Keratinocyte (primary cell): ENCODE data around the gene BNIP2. TPM values are rescaled to one million over a fixed set of nuclear protein-coding genes. Genes with fewer than 3 reads are reported as not detected.
A peak's percentile ranks its signal among the peaks of the same experiment; 100 is the strongest.

Source experiments
- DNase-seq: peaks from one replicate; pipeline ENCODE4 v3.0.0-alpha.2; 2011; ENCODE audit warnings: low read depth, missing footprints, low spot score
- FAIRE-seq: peaks from 2 replicates; lab custom pipeline; 2011; peaks lifted over from hg19 to GRCh38; lab: Jason Lieb, UNC
- H2AFZ ChIP-seq: 2 replicates; pipeline ENCODE4 v1.6.0; 2012; ENCODE audit warnings: low read length, control low read depth, inconsistent platforms; ENCODE audit not compliant: control insufficient read depth
- H3K27ac ChIP-seq: 2 replicates; pipeline ENCODE4 v1.5.1; 2011; ENCODE audit warnings: low read length; ENCODE audit not compliant: control insufficient read depth, insufficient read depth
- H3K27me3 ChIP-seq: 3 replicates; pipeline ENCODE4 v1.6.0; 2011; ENCODE audit warnings: low read length; ENCODE audit not compliant: control insufficient read depth, insufficient read depth; ENCODE audit errors: extremely low read depth
- H3K36me3 ChIP-seq, 2 experiments: 2 replicates in 1 of 2; 3 replicates in 1 of 2; pipeline ENCODE4 v1.5.1; 2011; ENCODE audit warnings: low read length in 2 of 2, mild to moderate bottlenecking in 1 of 2; ENCODE audit not compliant: control insufficient read depth in 2 of 2, insufficient read depth in 2 of 2; ENCODE audit errors: extremely low read depth in 1 of 2
- H3K4me1 ChIP-seq: 3 replicates; pipeline ENCODE4 v1.5.1; 2011; ENCODE audit warnings: low read length; ENCODE audit not compliant: control insufficient read depth, insufficient read depth; ENCODE audit errors: extremely low read depth
- H3K4me2 ChIP-seq: 3 replicates; pipeline ENCODE4 v1.6.0; 2011; ENCODE audit warnings: low read depth, low read length; ENCODE audit not compliant: control insufficient read depth, insufficient read depth; ENCODE audit errors: extremely low read depth
- H3K4me3 ChIP-seq, 3 experiments: fragments of 200-600 bp in 1 of 3; sonication (generic) in 1 of 3; 2 replicates in 2 of 3; 3 replicates in 1 of 3; pipeline ENCODE4 v1.5.1; 2011 to 2016; ENCODE audit warnings: low read length in 3 of 3, mild to moderate bottlenecking in 3 of 3, control low read depth in 2 of 3, inconsistent platforms in 1 of 3, low read depth in 1 of 3, mixed read lengths in 1 of 3, mixed run types in 1 of 3, moderate library complexity in 1 of 3; ENCODE audit not compliant: control insufficient read depth in 2 of 3, insufficient read depth in 2 of 3; ENCODE audit errors: extremely low read depth in 1 of 3
- H3K79me2 ChIP-seq: 2 replicates; pipeline ENCODE4 v1.6.0; 2012; ENCODE audit warnings: low read length; ENCODE audit not compliant: control insufficient read depth, insufficient read depth
- H3K9ac ChIP-seq: 3 replicates; pipeline ENCODE4 v1.6.0; 2011; ENCODE audit warnings: low read length; ENCODE audit not compliant: control insufficient read depth, insufficient read depth; ENCODE audit errors: extremely low read depth
- H3K9me1 ChIP-seq: 3 replicates; pipeline ENCODE4 v1.6.0; 2011; ENCODE audit warnings: low read length; ENCODE audit not compliant: control insufficient read depth, insufficient read depth; ENCODE audit errors: extremely low read depth
- H3K9me3 ChIP-seq: 2 replicates; pipeline ENCODE4 v1.5.1; 2012; ENCODE audit warnings: low read depth, low read length; ENCODE audit not compliant: control insufficient read depth
- H4K20me1 ChIP-seq: 3 replicates; pipeline ENCODE4 v1.6.0; 2011; ENCODE audit warnings: low read length; ENCODE audit not compliant: control insufficient read depth, insufficient read depth; ENCODE audit errors: extremely low read depth
- CTCF ChIP-seq, 3 experiments: IDR thresholded peaks in 1 of 3; conservative IDR thresholded peaks in 1 of 3; optimal IDR thresholded peaks in 1 of 3; 2 replicates in 2 of 3; 3 replicates in 1 of 3; pipeline versions ENCODE3 to v1.5.1; 2011; ENCODE audit warnings: low read length in 3 of 3, mild to moderate bottlenecking in 3 of 3, moderate library complexity in 2 of 3, control low read depth in 1 of 3, inconsistent platforms in 1 of 3; ENCODE audit not compliant: insufficient read depth in 2 of 3; ENCODE audit errors: extremely low read depth in 1 of 3
- EZH2 ChIP-seq: IDR thresholded peaks from one replicate; pipeline ENCODE4 v1.6.1; 2012; ENCODE audit warnings: inconsistent platforms, mild to moderate bottlenecking, low read length, moderate library complexity
- dilution Hi-C: fragments of 300-500 bp; cut with MboI; formaldehyde crosslinking; loops from one replicate; pipeline ENCODE4 v1.7.0; 2020; ENCODE audit warnings: low sequenced_read_pairs; ENCODE audit not compliant: extremely low pct_ligation_motif_present
- polyA plus RNA-seq, 5 experiments: library from polyadenylated mRNA; depleted of rRNA in 3 of 5; stranded (reverse) in 3 of 5; stranded (forward) in 1 of 5; unstranded in 1 of 5; fragments of >200 nt; gene quantifications; 1 replicate in 1 of 5; 2 replicates in 3 of 5; 3 replicates in 1 of 5; pipeline versions ENCODE4 v1.2.1 to v1.2.3, GENCODE V29; 2011 to 2012; ENCODE audit warnings: missing spikeins in 2 of 5, low read depth in 1 of 5, low replicate concordance in 1 of 5

The BNIP2 gene
- polyA plus RNA-seq, 1 donor (not counting 4 experiments of a cell fraction or from before 2014, with no cell fraction given): 57.4 TPM

GRCh38 chr15:59736181-59736580 lies 47.1 kb upstream of the BNIP2 start:
- Histone ChIP-seq H3K27ac (no peak overlapping the region), H3K9me1 (no peaks in the 10 kb centered on the region), H3K9ac (no peak overlapping the region), H3K36me3 (no peaks in the 10 kb centered on the region), H4K20me1 (no peaks in the 10 kb centered on the region), H3K9me3 (no peaks in the 10 kb centered on the region), H3K4me1 (no peaks in the 10 kb centered on the region), H3K27me3 (peaks cover 3% of the 10 kb centered on the region), H3K4me2 (no peak overlapping the region), H2AFZ (no peak overlapping the region), H3K4me3 (no peak overlapping the region), H3K79me2 (no peaks in the 10 kb centered on the region)
- FAIRE-seq (no peak), DNase-seq (no peak)
- peak in 1 of 3 experiments; percentile 91 for TF ChIP-seq CTCF (optimal IDR thresholded peaks at IDR 0.05 in 1 of 3, IDR thresholded peaks at IDR 0.05 in 1 of 3, conservative IDR thresholded peaks at IDR 0.05 in 1 of 3; ENCODE audit: extremely low read depth in 1 of 3, insufficient read depth in 2 of 3, low read length in 3 of 3)
- no peak for TF ChIP-seq EZH2
- dilution Hi-C loops: no loop called here

- no peak for TF ChIP-seq EZH2
- H2AFZ ChIP-seq: no peak overlapping the region
- no peak overlapping the region for H3K27ac ChIP-seq
- no peaks in the 10 kb centered on the region for H3K9me3 ChIP-seq
- no peak for DNase-seq
- no peaks in the 10 kb centered on the region for H3K4me1 ChIP-seq
- no peak overlapping the region for H3K4me3 ChIP-seq
- no peaks in the 10 kb centered on the region for H3K36me3 ChIP-seq
- H3K9ac ChIP-seq: no peak overlapping the region
- H3K27me3 ChIP-seq: no peaks in the 10 kb centered on the region
- H3K9me1 ChIP-seq: no peaks in the 10 kb centered on the region
- no peak for FAIRE-seq
- no peaks in the 10 kb centered on the region for H4K20me1 ChIP-seq
- dilution Hi-C loops: no loop called here
- no peaks in the 10 kb centered on the region for H3K79me2 ChIP-seq
- H3K4me2 ChIP-seq: no peak overlapping the region
Observed at GRCh38 chr15:59725151-59725486, 36.0 kb upstream of the BNIP2 start.

- Histone ChIP-seq H2AFZ (no peak overlapping the region), H3K27ac (no peak overlapping the region), H3K4me3 (no peak overlapping the region), H3K27me3 (no peaks in the 10 kb centered on the region), H3K4me1 (no peaks in the 10 kb centered on the region), H3K9me3 (no peaks in the 10 kb centered on the region), H3K4me2 (no peak overlapping the region), H3K9me1 (no peaks in the 10 kb centered on the region), H4K20me1 (no peaks in the 10 kb centered on the region), H3K9ac (no peak overlapping the region), H3K36me3 (no peaks in the 10 kb centered on the region), H3K79me2 (no peaks in the 10 kb centered on the region)
- FAIRE-seq (no peak), DNase-seq (no peak)
- TF ChIP-seq CTCF (optimal IDR thresholded peaks at IDR 0.05 in 1 of 3, IDR thresholded peaks at IDR 0.05 in 1 of 3, conservative IDR thresholded peaks at IDR 0.05 in 1 of 3; ENCODE audit: extremely low read depth in 1 of 3, insufficient read depth in 2 of 3, low read length in 3 of 3) (no peak), EZH2 (no peak)
- dilution Hi-C loops: no loop called here
Observed at GRCh38 chr15:59723687-59724346, 34.7 kb upstream of the BNIP2 start.
